Gastrocnemius medialis (tissue), 4 donors: ENCODE data around the gene RNPS1. TPM values are rescaled to one million over a fixed set of nuclear protein-coding genes. Genes with fewer than 3 reads are reported as not detected.
"Not testable (repeated sequence)": the region's sequence is repeated elsewhere in the genome, so short reads cannot be mapped to it uniquely, and the experiment has no call there.

ENCODE experiments used
- ATAC-seq, 2 donors: fragments of 150-250 bp; one replicate each; pipeline ENCODE4 v1.9.1; 2016
- DNase-seq, 2 donors: peaks; one replicate each; pipeline ENCODE4 v3.0.0-alpha.2; 2019
- H3K27ac ChIP-seq, 4 donors: fragments of 200-600 bp; sonication (generic); 1 replicate in 1 of 4; 2 replicates in 3 of 4; pipeline ENCODE4 v1.5.1; 2016 to 2018; ENCODE audit warnings: mild to moderate bottlenecking in 2 of 4, moderate library complexity in 1 of 4
- H3K27me3 ChIP-seq, 3 donors: fragments of 200-600 bp; sonication (generic) in 2 of 3; 1 replicate in 1 of 3; 2 replicates in 2 of 3; pipeline versions ENCODE4 v1.5.1 to v1.6.0; 2016 to 2019; ENCODE audit warnings: mild to moderate bottlenecking in 1 of 3, moderate library complexity in 1 of 3
- H3K36me3 ChIP-seq, 2 donors: fragments of 200-600 bp; sonication (generic) in 1 of 2; one replicate each; pipeline ENCODE4 v1.5.1; 2017 to 2018
- H3K4me1 ChIP-seq, 2 donors: fragments of 200-600 bp; sonication (generic) in 1 of 2; one replicate each; pipeline ENCODE4 v1.5.1; 2016 to 2017; ENCODE audit warnings: mild to moderate bottlenecking in 2 of 2
- H3K4me3 ChIP-seq, 4 donors: fragments of 200-600 bp; sonication (generic) in 3 of 4; 1 replicate in 1 of 4; 2 replicates in 3 of 4; pipeline ENCODE4 v1.5.1; 2016 to 2019; ENCODE audit warnings: mild to moderate bottlenecking in 2 of 4
- H3K9me3 ChIP-seq, 3 donors: fragments of 200-600 bp; sonication (generic) in 2 of 3; 1 replicate in 1 of 3; 2 replicates in 2 of 3; pipeline ENCODE4 v1.5.1; 2016 to 2019
- POLR2A ChIP-seq, 2 donors: fragments of 450-650 bp; IDR thresholded peaks; one replicate each; pipeline ENCODE4 v1.6.1; 2017; ENCODE audit warnings: antibody characterized with exemption in 2 of 2, mild to moderate bottlenecking in 2 of 2, moderate library complexity in 2 of 2
- in situ Hi-C, 4 donors: fragments of 200-750 bp; cut with MboI; loops; one replicate each; pipeline versions ENCODE4 v1.15.0 to v1.8.0; 2017; ENCODE audit warnings: low sequenced_read_pairs in 4 of 4
- intact Hi-C: fragments of 100-400 bp; cut with DNase I; formaldehyde crosslinking; loops from one replicate; pipeline ENCODE4 v1.15.1; 2023; ENCODE audit warnings: low total_unique reads
- total RNA-seq, 4 donors: library from RNA; depleted of rRNA; stranded (reverse); fragments of >200 nt; gene quantifications; one replicate each; pipeline versions ENCODE4 v1.1.0 to v1.2.3, GENCODE V29; 2016
- TF ChIP-seq, protein P1 (sequence below), 5 experiments: fragments of 450-650 bp in 3 of 5; fragments of 200-600 bp in 2 of 5; sonication (generic) in 2 of 5; IDR thresholded peaks in 4 of 5; conservative IDR thresholded peaks in 1 of 5; 1 replicate in 4 of 5; 2 replicates in 1 of 5; pipeline ENCODE4 v1.5.1; 2016 to 2019; ENCODE audit warnings: antibody characterized with exemption in 5 of 5, mild to moderate bottlenecking in 3 of 5, moderate library complexity in 3 of 5

The RNPS1 gene
- total RNA-seq, 4 donors from 2014 or later, result 158 to 222 (median 172) TPM

DNA sequence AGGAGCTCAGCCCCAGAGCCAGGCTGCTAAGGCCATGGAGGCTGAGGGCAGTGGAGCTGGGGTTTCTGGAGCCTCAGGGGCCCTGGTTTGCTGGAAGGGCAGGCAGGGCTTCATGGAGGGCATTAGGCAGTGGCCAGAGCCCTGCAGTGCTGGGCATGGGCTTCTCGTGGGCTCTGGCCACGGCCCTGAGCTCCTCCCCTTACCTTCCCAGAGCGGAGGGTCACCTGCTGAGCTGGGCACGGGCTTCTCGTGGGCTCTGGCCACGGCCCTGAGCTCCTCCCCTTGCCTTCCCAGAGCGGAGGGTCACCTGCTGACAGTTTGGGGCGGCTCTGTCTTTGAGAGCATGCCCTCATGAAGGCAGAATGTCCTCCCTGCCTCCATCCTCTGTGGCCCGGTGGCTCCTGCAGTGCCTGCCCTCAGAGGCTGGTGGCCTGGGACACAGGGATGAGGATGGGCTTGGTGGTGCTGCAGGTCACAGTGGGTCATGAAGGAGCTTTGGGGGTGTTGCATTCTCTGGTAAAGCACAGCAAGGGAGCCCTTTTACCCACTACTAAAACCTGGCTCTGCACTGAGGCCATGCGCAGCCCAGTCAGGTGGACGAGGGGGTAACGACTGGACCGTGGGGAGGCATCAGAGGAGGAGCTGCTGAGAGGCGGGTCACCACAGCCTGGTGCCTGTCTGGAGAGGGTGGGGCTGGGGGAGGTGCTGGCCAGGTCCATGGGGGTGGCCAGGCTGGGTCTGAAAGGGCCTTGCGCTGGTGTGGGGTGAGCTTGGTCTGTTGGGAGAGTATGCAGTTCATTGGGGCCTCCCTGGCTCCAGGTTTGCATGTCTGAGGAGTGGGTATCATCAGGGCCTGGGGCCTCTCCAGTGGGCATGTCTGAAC is 2.9 kb upstream of the RNPS1 start:
- intact Hi-C loops, result no loop called here

DNA sequence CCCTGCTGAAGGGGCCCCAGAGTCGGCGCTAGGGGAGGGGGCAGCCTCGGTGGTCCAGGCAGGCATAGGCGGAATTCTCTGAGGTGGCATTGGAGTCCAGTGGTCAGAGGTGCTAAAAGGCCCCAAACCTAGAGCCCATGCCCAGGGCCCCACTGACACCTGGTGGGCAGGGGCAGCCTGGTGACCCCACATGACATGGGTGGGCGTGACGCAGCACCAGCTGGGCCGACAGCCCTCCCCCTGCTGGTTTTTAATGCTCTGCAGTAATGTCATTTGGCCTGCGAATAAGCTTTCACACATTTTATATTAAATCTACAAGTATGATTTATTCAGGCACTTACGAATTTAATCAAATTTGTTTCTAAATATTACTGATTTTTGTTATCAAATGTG is 2.1 kb upstream of the RNPS1 start:
- intact Hi-C loops, result no loop called here
- DNase-seq (no peak), ATAC-seq (no peak)
- in situ Hi-C loops, result no loop called here
- Histone ChIP-seq H3K27ac (no peak overlapping the region), H3K36me3 (no peaks in the 10 kb centered on the region), H3K27me3 (no peaks in the 10 kb centered on the region), H3K4me1 (peaks cover 26 to 34% of the 10 kb centered on the region in 2 donors), H3K9me3 (no peaks in the 10 kb centered on the region), H3K4me3 (no peak overlapping the region)
- no peak for TF ChIP-seq POLR2A (IDR thresholded peaks at IDR 0.05)
- TF ChIP-seq, protein P1, sequence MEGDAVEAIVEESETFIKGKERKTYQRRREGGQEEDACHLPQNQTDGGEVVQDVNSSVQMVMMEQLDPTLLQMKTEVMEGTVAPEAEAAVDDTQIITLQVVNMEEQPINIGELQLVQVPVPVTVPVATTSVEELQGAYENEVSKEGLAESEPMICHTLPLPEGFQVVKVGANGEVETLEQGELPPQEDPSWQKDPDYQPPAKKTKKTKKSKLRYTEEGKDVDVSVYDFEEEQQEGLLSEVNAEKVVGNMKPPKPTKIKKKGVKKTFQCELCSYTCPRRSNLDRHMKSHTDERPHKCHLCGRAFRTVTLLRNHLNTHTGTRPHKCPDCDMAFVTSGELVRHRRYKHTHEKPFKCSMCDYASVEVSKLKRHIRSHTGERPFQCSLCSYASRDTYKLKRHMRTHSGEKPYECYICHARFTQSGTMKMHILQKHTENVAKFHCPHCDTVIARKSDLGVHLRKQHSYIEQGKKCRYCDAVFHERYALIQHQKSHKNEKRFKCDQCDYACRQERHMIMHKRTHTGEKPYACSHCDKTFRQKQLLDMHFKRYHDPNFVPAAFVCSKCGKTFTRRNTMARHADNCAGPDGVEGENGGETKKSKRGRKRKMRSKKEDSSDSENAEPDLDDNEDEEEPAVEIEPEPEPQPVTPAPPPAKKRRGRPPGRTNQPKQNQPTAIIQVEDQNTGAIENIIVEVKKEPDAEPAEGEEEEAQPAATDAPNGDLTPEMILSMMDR (IDR thresholded peaks at IDR 0.05 in 4 of 5, conservative IDR thresholded peaks at IDR 0.05 in 1 of 5), result no peak

More for the DNA sequence above, 2.9 kb upstream of the RNPS1 start:
- Histone ChIP-seq H3K27me3 (no peaks in the 10 kb centered on the region), H3K4me3 (no peak overlapping the region), H3K9me3 (no peaks in the 10 kb centered on the region), H3K36me3 (no peaks in the 10 kb centered on the region), H3K4me1 (peaks cover 19 to 27% of the 10 kb centered on the region in 2 donors), H3K27ac (no peak overlapping the region)
- ATAC-seq (no peak), DNase-seq (no peak)
- TF ChIP-seq POLR2A (IDR thresholded peaks at IDR 0.05), result no peak
- TF ChIP-seq, protein P1 (IDR thresholded peaks at IDR 0.05 in 4 of 5, conservative IDR thresholded peaks at IDR 0.05 in 1 of 5), result no peak
- in situ Hi-C loops, result no loop called here

DNA sequence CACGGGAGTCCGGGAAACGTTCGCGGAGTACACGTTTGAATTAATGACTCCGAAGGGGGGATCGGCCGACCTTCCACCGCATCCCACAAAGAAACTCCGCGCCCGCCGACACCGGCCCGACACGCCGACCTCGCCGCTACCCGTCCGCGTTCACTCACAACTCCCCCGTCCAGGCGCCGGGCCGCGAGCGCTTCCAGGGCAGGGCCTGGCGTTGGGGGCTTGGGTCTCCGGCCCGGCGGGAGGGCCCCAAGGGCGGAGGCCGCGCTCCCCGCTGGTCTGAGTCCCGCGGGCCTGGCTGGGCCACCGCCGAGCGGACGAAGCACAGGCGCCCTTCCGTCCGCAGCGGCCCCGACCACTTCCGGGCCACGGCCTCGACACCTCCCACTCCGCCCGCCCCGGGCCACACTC is 417 bp downstream of the RNPS1 start:
- H3K4me1 ChIP-seq, result peaks cover 27 to 34% of the 10 kb centered on the region in 2 donors
- intact Hi-C loops, result loop anchor here (5.0 to 10.0 kb wide), 3 partner anchors 247 to 440 kb away; partner anchors contain the start of genes ATP6V0C, FAHD1, HAGH and ZNF598
- peaks cover 0 to 16% of the 10 kb centered on the region in 2 donors for H3K36me3 ChIP-seq
- ATAC-seq, result peak; percentile 80 to 81
- in situ Hi-C loops, H3K27me3 ChIP-seq, H3K9me3 ChIP-seq: not testable (repeated sequence)
- H3K27ac ChIP-seq, result peak overlapping the region; percentile 93 to 99 (median 96)
- peak overlapping the region; percentile 68 to 94 (median 86) for H3K4me3 ChIP-seq
- peak in 1 of 2 donors; percentile 56 for DNase-seq

DNA sequence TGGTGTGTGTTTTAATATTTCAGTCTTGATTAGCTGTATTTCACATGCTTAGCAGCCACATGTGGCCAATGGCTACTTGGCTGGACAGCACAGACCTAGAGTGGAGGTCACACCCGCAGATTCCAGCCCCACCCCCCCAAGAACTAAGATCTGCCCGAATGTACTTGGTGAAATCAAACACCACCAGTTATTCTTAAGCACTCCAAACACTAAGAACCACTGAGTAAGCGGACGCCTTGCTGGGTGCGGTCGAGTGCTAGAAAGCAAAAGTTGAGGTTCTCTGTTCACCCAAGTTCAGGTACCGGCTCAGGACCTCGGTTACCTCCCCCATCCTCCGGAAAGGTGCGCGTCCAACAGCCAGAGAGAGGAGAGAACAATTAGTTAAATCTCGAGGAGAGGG is 1.0 kb downstream of the RNPS1 start:
- Histone ChIP-seq H3K4me1 (peaks cover 27 to 34% of the 10 kb centered on the region in 2 donors), H3K36me3 (peaks cover under 1 to 23% of the 10 kb centered on the region in 2 donors), H3K27ac (peak overlapping the region; percentile 93 to 99 (median 96)), H3K4me3 (peak overlapping the region; percentile 68 to 94 (median 86))
- H3K27me3 ChIP-seq, ATAC-seq, H3K9me3 ChIP-seq, DNase-seq, in situ Hi-C loops: not testable (repeated sequence)
- intact Hi-C loops, result loop anchor here (5.0 to 10.0 kb wide), 3 partner anchors 248 to 440 kb away; partner anchors contain the start of genes ATP6V0C, FAHD1, HAGH and ZNF598

DNA sequence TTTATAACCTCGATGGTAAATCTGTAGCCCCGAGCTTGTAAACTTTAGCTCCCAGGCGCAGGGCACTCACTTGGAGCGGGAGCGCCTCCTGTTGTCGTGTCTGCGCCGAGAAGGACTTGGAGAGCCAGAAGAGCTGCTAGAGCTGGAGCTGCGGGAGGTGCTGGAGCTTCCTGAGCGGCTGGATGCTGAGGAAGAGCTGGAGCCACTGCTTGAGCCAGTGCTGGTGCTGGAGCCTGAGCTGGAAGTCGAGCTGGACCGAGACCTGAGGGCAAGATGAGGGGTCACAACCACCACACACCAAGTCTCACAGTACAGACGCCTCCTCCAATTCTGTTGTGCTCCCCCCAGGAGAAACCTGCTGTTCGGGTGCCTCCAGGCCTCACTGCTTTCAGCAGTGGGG is 4.9 kb downstream of the RNPS1 start:
- H3K27me3 ChIP-seq, DNase-seq, in situ Hi-C loops, H3K27ac ChIP-seq, H3K4me3 ChIP-seq, H3K9me3 ChIP-seq, ATAC-seq: not testable (repeated sequence)
- intact Hi-C loops, result loop anchor here (10.0 kb wide), 1 partner anchor 252 kb away; the partner anchor contains the start of gene ATP6V0C
- Histone ChIP-seq H3K4me1 (peaks cover 18 to 19% of the 10 kb centered on the region in 2 donors), H3K36me3 (peaks cover 6 to 59% of the 10 kb centered on the region in 2 donors)

DNA sequence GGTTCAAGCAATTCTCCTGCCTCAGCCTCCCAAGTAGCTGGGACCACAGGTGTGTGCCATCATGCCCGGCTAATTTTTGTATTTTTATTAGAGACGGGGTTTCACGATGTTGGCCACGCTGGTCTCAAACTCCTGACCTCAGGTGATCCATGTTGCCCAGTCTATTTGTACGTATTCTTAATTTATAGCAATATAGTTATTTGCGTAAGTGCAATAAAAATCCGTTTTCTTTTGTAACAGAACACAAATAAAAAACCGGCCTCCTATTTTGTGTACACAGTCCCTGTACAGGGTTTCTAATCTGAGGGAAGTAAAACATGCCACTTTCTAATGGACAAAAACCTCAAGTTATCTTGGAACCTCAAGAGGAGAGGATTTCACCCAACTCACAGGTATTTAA is 7.7 kb downstream of the RNPS1 start:
- intact Hi-C loops (loop anchor here (10.0 kb wide), 1 partner anchor 255 kb away; the partner anchor contains the start of gene ATP6V0C), in situ Hi-C loops (no loop called here)
- DNase-seq (no peak), ATAC-seq (no peak)
- no peak overlapping the region for H3K4me3 ChIP-seq
- no peaks in the 10 kb centered on the region for H3K27me3 ChIP-seq
- no peaks in the 10 kb centered on the region for H3K9me3 ChIP-seq
- H3K4me1 ChIP-seq, result peaks cover under 1 to 3% of the 10 kb centered on the region in 2 donors
- no peak overlapping the region for H3K27ac ChIP-seq
- no peak for TF ChIP-seq POLR2A (IDR thresholded peaks at IDR 0.05)
- TF ChIP-seq, protein P1 (IDR thresholded peaks at IDR 0.05 in 4 of 5, conservative IDR thresholded peaks at IDR 0.05 in 1 of 5), result no peak
- H3K36me3 ChIP-seq, result peaks cover 6 to 87% of the 10 kb centered on the region in 2 donors

DNA sequence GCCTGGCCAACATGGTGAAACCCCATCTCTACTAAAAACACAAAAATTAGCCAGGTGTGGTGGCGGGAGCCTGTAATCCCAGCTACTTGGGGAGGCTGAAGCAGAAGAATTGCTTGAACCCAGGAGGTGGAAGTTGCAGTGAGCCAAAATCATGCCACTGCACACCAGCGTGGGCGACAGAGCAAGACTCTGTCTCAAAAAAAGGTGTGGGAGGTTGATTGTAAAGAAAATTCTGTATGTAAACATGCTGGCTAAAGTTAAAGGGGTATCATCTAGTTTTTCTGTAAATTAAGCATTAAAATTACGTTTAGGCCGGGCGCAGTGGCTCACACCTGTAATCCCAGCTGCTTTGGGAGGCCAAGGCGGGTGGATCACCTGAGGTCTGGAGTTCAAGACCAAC is 9.4 kb downstream of the RNPS1 start:
- H3K27me3 ChIP-seq, intact Hi-C loops, ATAC-seq, H3K9me3 ChIP-seq, DNase-seq, H3K4me3 ChIP-seq, H3K27ac ChIP-seq, H3K4me1 ChIP-seq, in situ Hi-C loops: not testable (repeated sequence)
- peaks cover 6 to 98% of the 10 kb centered on the region in 2 donors for H3K36me3 ChIP-seq
